HG03457 (cell line): Measurements from ENCODE around the gene ATAD1.
"Not testable (repeated sequence)": the region's sequence is repeated elsewhere in the genome, so short reads cannot be mapped to it uniquely, and the experiment has no call there.

ENCODE experiments used
- ATAC-seq: cut with Tn5 transposase; IDR thresholded peaks from one replicate; pipeline ENCODE4 v1.9.1; 2021; ENCODE audit warnings: moderate number of reproducible peaks; ENCODE audit not compliant: unreplicated experiment

The ATAD1 gene

DNA sequence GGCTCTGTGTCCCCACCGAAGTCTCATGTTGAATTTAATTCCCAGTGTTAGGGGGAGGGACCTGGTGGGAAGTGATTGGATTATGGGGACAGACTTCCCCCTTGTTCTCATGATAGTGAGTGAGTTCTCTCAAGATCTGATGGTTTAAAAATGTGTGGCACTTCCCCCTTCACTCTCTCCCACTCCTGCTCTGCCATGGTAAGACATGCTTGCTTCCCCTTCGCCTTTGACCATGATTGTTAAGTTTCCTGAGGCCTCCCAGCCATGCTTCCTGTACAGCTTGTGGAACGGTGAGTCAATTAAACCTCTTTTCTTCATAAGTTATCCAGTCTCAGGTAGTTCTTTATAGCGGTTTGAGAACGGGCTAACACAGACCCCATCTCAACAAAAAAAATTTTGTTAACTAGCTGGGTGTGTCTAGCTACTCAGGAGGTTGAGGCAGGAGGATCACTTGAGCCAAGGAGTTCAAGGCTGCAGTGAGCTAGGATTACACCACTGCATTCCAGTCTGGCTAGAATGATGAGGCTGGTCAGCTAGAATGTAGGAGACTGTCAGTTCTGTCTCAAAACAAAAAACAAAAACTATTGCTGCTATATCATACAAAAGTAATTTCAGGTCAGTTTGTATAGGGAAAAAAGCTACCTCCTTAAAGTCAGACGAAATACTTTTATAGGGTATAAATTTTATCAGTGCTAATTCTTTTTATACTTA lies 57.7 kb downstream of the ATAD1 start:
- ATAC-seq: no peak

DNA sequence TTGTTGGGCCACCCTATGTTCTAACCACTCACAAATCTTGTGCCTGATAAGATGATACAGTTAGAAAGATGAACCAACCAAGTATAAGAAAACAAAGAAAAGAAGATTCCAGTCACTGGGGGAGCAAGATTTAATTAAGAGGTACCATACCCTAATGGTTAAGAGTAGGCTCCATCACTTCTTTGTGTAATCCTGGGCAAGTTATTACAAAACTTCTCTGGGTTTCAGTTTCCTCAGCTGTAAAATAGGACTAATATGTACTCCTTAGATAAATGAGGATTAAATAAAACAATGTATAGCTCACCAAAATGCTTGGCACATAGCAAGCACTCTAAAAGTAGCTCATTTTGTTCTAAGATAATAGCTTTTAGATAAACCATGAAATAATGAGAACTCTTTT lies 58.5 kb downstream of the ATAD1 start:
- ATAC-seq: no peak

DNA sequence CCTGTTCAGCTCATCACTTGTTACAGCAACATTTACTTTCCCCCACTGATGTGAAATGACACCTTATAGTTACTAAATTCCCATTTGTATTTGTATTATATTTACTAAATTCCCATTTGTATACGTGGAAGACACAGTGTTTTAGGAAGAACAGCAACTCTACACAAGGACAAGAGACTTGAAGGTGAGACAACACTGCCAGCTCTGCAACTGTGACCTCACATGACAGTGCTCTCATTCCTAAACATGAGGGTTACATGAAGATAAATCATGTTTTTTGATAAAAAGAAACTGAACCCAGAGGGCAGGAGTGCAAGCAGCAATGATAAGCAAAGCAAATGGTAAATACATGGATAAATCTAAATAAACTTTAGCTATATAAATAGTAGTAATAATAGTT lies 60.3 kb downstream of the ATAD1 start:
- no peak for ATAC-seq

DNA sequence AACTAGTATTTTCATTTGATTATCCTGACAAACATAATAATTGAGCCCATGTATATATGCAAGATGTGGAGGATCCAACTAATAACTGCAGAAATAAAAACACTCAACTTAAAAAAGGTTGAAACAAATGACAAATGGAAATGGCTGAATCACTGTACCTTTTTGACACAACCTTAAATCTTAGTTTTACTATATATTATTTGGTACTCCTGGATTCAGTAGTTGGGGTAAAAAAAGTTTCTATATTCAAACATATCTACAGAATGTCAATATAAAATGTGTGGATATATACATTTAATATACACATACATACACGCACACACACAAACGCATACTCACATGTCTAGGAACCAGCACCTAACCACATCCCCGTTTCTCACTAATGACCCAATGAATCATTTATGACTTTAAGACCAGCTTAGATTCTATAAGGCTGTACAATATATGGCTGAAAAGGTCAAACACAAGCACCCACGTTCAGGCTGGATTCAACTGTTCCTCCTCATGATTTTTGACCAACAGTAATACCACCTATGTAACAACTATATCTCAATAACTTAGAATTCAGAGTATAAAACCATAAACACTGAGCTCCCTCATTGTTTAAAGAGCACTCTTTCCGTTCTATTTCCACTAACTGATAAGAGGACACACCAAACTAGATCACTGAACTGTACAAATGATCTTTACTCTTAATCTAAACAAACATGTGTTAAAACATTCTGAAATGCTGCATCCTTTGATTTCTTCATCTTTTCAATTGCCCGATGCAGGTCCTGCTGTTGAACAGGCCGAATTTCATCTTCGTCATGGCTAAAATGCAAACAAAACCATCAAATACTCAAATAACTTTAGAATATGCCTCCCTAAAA lies 63.8 kb downstream of the ATAD1 start:
- no peak for ATAC-seq

DNA sequence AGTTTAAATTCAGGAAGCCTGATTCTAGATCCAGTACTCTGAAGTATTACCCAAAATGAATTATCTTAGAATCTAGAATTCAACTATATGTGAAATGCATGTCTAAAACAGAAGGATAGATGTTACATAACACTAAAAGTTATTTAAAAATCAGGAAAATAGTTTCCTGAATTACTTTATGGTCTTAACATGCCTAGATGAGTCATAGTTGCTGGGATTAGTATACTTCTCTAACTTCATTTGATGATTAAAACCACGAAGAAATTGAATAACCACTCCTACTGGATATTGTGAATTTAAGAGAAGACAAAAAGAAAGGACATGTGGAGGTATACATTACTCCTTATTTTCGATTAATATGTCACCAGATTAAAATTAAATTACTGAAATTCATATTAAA lies 65.5 kb downstream of the ATAD1 start:
- ATAC-seq: no peak

DNA sequence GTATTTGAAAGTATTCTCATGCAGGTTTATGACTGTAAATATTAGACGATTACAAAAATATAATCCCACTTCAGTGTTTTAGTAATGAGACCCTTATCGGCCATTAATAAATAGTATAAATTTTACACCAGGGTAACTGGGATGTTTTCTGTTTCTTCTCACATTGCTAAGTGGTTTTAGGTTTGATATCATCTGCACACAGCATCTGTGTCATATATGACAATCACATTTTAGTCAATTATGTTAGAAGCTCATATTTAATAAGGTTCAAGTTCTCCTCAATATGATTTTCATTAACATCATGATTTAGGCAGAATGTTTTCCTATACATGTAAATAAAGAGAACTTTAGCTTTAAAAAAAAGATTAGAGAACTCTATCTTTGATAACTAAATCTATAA lies 66.8 kb downstream of the ATAD1 start:
- no peak for ATAC-seq

DNA sequence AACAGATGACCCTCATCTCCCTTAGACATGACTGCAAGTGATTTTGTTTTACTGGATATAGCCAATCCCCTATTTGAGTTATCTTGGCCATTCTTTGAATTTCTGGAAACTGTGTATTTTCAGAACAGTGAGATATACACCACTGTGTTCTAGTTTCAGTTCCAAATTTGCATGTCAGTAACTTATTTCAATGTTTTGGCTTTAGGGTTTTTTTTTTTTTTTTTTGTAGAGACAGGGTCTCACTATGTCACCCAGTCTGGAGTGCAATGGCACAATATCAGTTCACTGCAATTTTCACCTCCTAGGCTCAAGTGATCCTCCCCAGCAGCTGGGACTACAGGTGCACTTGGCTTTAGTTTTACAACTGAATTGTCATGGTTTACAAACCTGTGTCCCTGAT lies 67.2 kb downstream of the ATAD1 start:
- no peak for ATAC-seq

DNA sequence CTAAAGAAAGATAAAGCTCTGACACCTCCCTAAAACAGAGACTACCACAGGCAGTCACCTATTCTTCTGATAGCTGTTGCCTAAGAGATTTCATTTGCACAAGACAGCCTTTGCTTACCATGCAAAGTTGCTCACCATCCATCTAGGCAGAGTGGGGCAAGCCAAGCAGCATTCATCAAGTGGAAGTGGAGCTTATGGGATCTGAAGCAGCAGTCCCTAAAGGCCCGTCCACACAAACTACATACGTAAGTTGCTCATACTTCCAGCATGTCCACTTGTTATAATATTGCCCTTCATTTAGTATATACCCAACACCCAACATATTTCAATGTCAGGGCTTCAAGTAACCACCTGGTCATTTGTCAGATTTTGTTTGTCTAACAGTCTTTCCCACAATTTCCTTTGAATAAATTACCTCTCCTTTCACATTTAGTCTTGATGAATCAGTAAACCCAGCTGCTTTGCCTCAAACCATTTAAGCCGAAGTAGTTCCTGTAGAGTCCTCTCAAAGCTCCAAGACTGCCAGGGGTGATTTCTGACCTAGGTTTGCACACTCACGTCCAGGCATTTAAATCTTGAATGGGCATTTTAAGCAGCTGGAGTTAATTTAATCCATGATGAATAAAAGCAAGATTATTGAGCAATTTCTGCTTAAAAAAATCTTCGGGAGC lies 67.9 kb downstream of the ATAD1 start:
- ATAC-seq: no peak

DNA sequence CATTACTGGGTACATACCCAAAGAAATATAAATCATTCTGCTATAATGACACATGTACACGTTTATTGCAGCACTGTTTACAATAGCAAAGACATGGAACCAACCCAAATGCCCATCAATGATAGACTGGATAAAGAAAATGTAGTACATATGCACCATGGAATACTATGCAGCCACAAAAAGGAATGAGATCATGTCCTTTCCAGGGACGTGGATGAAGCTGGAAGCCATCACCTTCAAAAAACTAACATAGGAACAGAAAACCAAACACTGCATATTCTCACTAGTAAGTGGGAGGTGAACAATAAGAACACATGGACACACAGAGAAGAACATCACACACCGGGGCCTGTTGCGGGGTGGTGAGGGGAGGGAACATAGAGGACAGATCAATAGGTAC lies 69.8 kb downstream of the ATAD1 start:
- not testable (repeated sequence) for ATAC-seq

DNA sequence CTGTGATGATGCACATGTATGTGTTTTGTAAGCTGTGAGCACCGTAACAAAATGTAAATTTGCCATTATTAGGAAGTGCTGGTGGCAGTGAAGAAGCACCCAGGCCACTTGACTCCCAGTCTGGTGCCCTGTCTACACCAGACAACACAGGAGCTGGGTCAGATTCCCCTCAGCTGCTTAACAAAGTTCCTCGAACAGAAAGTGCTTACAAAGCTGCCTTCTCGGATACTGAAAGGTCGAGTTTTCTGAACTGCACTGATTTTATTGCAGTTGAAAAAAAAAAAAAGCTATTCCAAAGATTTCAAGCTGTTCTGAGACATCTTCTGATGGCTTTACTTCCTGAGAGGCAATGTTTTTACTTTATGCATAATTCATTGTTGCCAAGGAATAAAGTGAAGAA lies 71.1 kb downstream of the ATAD1 start:
- no peak for ATAC-seq

DNA sequence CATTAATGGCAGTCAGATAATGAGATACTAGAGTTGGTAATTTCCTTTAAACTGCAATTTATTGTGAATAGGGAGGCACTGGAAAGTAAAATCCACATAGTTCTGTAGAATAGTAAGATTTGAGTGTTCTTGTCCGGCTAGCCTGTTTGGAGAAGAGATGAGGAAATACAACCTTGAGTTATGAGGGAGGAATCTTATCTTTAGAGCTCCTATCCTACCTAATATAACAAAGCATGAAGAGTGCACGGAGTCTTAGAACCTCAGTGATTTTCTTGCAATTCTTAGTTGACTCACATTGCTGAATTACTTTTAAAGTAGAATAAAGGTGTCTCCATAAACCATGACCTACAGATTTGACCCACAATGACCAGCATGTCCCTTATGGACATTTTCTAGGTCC lies 73.4 kb downstream of the ATAD1 start:
- no peak for ATAC-seq

DNA sequence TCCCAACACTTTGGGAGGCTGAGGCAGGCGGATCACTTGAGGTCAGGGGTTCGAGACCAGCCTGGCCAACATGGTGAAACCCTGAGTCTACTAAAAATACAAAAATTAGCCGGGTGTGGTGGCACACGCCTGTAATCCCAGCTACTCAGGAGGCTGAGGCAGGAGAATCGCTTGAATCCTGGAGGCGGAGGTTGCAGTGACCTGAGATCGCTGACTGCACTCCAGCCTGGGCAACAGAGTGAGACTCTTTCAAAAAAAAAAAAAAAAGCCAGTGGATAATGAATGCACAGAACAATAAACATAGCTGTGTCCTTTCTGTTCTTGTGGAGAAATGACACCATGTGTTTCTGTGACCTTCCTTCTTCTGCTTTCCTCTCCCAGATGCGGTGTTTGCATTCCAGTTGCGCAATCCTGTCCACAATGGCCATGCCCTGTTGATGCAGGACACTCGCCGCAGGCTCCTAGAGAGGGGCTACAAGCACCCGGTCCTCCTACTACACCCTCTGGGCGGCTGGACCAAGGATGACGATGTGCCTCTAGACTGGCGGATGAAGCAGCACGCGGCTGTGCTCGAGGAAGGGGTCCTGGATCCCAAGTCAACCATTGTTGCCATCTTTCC lies 74.9 kb downstream of the ATAD1 start:
- ATAC-seq: not testable (repeated sequence)

DNA sequence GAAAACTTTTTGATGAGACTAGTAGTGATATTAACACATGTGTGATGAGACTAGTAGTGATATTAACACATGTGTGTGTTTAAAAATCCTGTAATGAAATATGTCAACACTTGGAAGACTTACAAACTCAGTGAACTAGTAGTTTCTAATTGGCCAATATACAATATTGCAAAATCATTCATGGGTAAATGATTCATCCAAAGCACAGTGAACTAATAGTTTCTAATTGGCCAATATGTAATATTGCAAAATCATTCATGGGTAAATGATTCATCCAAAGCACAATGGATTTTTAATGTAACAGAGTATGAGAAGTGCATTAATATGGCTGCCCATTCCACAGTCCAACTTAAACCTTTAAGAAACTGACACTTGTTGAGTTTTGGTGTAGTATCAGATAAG lies 77.8 kb downstream of the ATAD1 start:
- ATAC-seq: no peak

DNA sequence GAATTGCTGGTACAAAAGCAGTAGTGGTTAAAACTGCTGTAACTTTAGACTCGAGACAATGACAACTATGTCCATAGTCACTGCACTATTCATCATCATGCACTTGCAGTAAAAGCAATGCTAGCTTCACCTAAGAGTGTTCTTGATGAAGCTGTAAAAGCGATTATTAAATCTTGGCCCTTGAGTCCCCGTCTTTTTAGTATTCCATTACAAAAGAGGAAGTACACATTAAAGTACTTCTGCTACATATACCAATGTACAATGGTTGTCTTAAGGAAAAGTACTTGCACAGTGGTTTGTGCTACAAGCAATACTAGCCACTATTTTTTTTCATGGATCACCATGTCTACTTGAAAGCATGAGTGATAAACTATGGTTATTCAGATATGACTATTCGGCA lies 78.3 kb downstream of the ATAD1 start:
- no peak for ATAC-seq

DNA sequence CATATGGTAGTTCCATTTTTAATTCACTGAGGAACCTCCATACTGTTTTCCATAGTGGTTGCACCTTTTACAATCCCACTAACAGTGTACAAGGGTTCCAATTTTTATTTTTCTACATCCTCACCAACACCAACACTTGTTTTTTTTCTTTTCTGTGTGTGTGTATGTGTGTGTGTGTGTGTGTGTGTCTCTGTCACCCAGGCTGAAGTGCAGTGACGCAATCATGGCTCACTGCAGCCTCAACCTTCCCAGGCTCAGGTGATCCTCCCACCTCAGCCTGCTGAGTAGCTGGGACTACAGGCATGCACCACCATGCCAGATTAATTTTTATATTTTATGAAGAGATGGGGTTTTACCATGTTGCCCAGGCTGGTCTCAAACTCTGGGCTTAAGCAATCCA lies 79.8 kb downstream of the ATAD1 start:
- ATAC-seq: not testable (repeated sequence)

DNA sequence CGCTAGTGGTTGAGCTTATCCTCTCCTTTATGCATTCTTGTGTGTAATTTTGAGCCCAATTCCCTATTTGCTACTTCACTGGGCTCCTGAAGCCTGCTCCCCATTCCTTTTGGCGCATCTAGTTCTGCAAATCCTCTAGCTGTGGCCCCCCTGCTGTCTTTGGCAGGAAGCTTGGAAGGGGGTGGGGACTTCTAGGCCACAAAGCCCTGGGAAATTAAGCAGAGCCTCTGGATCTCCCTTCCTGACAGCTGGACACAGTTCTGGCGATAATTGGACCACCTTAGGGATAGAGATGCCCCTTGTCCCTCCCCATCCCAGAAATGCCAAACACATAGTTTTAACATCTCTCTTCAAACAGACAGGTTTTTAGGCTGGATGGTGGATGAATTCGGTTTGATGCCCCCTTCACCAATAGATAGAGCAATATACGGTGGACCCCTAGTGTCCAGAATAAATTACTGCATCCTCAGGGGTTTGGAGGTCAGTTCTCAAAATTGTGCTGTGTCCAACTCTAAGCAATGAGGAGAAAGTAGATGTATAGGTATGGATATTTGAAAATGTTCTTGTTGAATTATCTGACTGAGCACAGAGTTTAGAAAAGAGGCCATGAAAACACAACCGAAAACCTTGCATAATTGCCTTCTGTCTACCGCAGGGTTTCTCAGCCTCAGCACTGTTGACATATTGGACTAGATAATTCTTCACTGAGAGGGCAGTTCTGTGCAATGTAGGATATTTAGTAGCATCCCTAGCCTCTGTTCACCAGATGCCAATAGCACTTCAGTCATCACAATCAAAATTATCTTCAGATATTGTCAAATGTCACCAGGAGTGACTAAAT lies 82.8 kb downstream of the ATAD1 start:
- ATAC-seq: no peak

DNA sequence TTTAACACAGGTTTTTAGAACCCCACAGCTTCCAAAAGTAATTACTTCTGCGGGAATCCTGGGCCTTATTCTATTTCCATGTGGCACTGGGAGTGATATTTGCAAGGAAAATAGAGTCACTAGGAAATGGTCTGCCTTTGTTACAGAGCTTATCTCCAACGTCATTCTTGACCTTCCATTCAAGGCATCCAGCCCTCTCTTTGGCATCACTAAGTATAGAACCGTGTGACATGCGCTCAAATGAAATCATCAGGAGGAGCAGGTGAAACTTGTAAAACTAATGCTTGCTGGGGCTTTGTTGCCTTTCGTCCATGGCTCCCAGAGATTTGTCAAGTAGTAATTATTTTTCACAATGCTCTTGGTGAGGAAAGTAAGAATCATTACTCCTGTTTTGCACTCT lies 84.9 kb downstream of the ATAD1 start:
- no peak for ATAC-seq

DNA sequence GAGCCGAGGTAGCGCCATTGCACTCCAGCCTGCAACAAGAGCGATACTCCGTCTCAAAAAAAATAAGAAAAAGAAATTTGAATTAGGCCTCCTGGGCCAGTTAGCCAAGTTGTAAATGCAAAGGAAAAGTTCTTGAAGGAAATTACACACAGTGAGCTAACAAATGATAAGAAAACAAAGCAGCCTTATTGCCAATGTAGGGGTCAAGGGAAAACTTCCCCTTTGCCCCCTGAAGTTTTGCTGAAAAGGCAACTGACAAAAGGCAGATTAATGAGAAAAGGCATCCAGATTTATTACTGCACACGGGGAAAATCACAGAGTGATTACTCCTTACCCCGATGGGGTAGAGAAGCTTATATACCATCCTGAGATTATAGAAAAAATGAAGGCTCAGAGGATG lies 88.1 kb downstream of the ATAD1 start:
- ATAC-seq: no peak

DNA sequence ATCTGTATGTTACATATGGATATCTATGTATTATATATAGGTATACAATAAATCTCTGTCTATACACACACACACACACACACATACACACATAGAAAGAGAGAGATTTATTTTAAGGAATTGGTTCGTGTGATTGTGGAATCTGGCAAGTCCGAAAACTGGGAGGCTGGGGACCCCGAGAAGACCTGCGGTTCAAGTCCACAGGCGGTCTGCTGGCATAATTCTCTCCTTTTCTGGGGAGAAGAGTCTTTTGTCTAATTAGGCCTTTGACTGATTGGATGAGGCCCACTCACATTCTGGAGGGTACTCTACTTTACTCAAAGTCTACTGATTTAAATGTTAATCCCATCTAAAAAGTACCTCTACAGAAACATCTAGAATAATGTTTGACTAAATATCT lies 93.2 kb downstream of the ATAD1 start:
- no peak for ATAC-seq

DNA sequence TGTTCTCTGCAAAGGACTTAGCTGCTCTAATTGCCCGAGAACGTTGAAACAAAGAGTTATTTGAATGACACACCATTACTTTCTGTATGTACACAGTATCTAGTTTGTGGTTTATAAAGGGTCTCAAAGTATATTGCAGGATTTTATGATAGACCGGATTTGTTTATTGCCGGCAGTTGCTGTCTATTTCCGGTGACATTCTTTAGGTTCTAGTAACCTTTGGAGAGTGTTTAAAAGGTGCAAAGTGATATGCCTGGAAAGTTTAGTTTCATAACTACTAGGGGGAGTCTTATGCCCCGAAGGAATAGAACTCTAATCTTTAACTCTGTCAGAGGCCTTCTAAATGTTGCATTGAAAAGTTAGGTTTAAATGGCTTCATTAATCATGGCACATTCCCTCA lies 94.5 kb downstream of the ATAD1 start:
- no peak for ATAC-seq

DNA sequence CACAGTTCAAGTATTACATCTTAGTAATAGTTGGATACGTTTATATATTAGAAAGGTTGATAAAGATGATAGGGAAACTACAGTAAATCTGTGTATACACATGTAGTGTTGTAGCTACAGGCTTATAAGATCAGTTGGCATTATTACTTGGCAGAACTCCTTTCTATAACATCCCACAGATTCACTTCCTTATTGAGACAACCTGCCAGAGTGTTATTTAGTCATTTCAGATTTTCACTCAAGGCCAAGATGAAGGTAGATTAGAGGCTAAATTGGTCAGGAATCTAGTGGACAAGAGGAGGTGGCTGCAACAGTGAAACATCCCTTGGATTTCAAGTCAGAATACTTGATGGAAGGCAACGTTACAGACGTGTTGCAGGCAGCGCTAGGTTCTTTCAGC lies 95.3 kb downstream of the ATAD1 start:
- ATAC-seq: no peak
